HL-60 (cell line): ENCODE results near the gene STK32B.

Experiments
- POLR2AphosphoS5 ChIP-seq: IDR thresholded peaks from 2 replicates; pipeline ENCODE4 v1.6.1; 2012; ENCODE audit warnings: low read depth
- SPI1 ChIP-seq: IDR thresholded peaks from 2 replicates; pipeline ENCODE4 v1.6.1; 2012; ENCODE audit warnings: low read depth, mild to moderate bottlenecking, borderline replicate concordance
- TF ChIP-seq, protein P1 (sequence below): IDR thresholded peaks from one replicate; pipeline ENCODE4 v1.5.1; 2011; ENCODE audit warnings: low read length, control low read depth, inconsistent platforms; ENCODE audit not compliant: insufficient read depth
- TF ChIP-seq, protein P2 (sequence below): IDR thresholded peaks from 2 replicates; pipeline ENCODE4 v1.6.1; 2012; ENCODE audit warnings: low read depth; ENCODE audit not compliant: insufficient replicate concordance

- TF ChIP-seq, protein P1, sequence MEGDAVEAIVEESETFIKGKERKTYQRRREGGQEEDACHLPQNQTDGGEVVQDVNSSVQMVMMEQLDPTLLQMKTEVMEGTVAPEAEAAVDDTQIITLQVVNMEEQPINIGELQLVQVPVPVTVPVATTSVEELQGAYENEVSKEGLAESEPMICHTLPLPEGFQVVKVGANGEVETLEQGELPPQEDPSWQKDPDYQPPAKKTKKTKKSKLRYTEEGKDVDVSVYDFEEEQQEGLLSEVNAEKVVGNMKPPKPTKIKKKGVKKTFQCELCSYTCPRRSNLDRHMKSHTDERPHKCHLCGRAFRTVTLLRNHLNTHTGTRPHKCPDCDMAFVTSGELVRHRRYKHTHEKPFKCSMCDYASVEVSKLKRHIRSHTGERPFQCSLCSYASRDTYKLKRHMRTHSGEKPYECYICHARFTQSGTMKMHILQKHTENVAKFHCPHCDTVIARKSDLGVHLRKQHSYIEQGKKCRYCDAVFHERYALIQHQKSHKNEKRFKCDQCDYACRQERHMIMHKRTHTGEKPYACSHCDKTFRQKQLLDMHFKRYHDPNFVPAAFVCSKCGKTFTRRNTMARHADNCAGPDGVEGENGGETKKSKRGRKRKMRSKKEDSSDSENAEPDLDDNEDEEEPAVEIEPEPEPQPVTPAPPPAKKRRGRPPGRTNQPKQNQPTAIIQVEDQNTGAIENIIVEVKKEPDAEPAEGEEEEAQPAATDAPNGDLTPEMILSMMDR, result no peak
- no peak for TF ChIP-seq POLR2AphosphoS5
- TF ChIP-seq SPI1, result no peak
- TF ChIP-seq, protein P2, sequence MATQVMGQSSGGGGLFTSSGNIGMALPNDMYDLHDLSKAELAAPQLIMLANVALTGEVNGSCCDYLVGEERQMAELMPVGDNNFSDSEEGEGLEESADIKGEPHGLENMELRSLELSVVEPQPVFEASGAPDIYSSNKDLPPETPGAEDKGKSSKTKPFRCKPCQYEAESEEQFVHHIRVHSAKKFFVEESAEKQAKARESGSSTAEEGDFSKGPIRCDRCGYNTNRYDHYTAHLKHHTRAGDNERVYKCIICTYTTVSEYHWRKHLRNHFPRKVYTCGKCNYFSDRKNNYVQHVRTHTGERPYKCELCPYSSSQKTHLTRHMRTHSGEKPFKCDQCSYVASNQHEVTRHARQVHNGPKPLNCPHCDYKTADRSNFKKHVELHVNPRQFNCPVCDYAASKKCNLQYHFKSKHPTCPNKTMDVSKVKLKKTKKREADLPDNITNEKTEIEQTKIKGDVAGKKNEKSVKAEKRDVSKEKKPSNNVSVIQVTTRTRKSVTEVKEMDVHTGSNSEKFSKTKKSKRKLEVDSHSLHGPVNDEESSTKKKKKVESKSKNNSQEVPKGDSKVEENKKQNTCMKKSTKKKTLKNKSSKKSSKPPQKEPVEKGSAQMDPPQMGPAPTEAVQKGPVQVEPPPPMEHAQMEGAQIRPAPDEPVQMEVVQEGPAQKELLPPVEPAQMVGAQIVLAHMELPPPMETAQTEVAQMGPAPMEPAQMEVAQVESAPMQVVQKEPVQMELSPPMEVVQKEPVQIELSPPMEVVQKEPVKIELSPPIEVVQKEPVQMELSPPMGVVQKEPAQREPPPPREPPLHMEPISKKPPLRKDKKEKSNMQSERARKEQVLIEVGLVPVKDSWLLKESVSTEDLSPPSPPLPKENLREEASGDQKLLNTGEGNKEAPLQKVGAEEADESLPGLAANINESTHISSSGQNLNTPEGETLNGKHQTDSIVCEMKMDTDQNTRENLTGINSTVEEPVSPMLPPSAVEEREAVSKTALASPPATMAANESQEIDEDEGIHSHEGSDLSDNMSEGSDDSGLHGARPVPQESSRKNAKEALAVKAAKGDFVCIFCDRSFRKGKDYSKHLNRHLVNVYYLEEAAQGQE, result no peak
Observed at GRCh38 chr4:5051278-5052203, at the start of gene STK32B.
